SU-DHL-6 (cell line): ENCODE data around the gene CCR5.

Source experiments
- CTCF ChIP-seq: fragments of 200-600 bp; sonication (generic); IDR thresholded peaks from one replicate; pipeline ENCODE4 v1.5.1; 2017; ENCODE audit warnings: antibody characterized with exemption, mild to moderate bottlenecking, low read length, moderate library complexity; ENCODE audit not compliant: insufficient read depth, poor library complexity, severe bottlenecking
- EZH2phosphoT487 ChIP-seq: fragments of 200-600 bp; sonication (generic), shearing (Covaris generic); conservative IDR thresholded peaks from 2 replicates; pipeline ENCODE4 v1.6.1; 2018; ENCODE audit warnings: mild to moderate bottlenecking, antibody characterized with exemption, low read length, moderate library complexity, mixed read lengths

GRCh38 chr3:46401579-46401978, 30.8 kb downstream of the CCR5 start:
- TF ChIP-seq CTCF = no peak
- no peak for TF ChIP-seq EZH2phosphoT487
